M059J (cell line): ENCODE data around the gene PDYN. TPM values are rescaled to one million over a fixed set of nuclear protein-coding genes. Genes with fewer than 3 reads are reported as not detected.

Experiments used
- DNase-seq: peaks from one replicate; pipeline ENCODE4 v3.0.0-alpha.2; 2012; ENCODE audit warnings: low read depth
- total RNA-seq: library from RNA; depleted of rRNA; stranded (reverse); fragments of >200 nt; shearing (Covaris generic); gene quantifications from 2 replicates; pipeline ENCODE4 v1.2.3, GENCODE V29; 2014

Gene PDYN
- total RNA-seq, 1 experiment from 2014 or later = not detected

- DNase-seq = no peak
Observed at GRCh38 chr20:1995531-1996310, 1.9 kb upstream of the PDYN start.

- DNase-seq = no peak
Observed at GRCh38 chr20:1994627-1995026, 769 bp upstream of the PDYN start.

- DNase-seq = no peak
Observed at GRCh38 chr20:1992359-1993110, 1.3 kb downstream of the PDYN start.

GRCh38 chr20:1987826-1988225, 6.0 kb downstream of the PDYN start:
- peak; percentile 55 for DNase-seq

- no peak for DNase-seq
Observed at GRCh38 chr20:1983301-1983700, 10.6 kb downstream of the PDYN start.

GRCh38 chr20:1982686-1983085, 11.2 kb downstream of the PDYN start:
- DNase-seq = no peak

- DNase-seq = no peak
Observed at GRCh38 chr20:1979106-1979778, 14.6 kb downstream of the PDYN start.

GRCh38 chr20:1975291-1975690, 18.6 kb downstream of the PDYN start:
- no peak for DNase-seq

- DNase-seq = no peak
Observed at GRCh38 chr20:1973601-1974440, 20.0 kb downstream of the PDYN start.

GRCh38 chr20:1971893-1972586, 21.8 kb downstream of the PDYN start:
- no peak for DNase-seq

- no peak for DNase-seq
Observed at GRCh38 chr20:1968964-1969363, 24.9 kb downstream of the PDYN start.

GRCh38 chr20:1965520-1966351, 28.1 kb downstream of the PDYN start:
- peak; percentile 60 for DNase-seq

- DNase-seq = no peak
Observed at GRCh38 chr20:1964659-1965405, 29.0 kb downstream of the PDYN start.

GRCh38 chr20:1964061-1964460, 29.8 kb downstream of the PDYN start:
- no peak for DNase-seq

- DNase-seq = no peak
Observed at GRCh38 chr20:1961374-1961773, 32.5 kb downstream of the PDYN start.

GRCh38 chr20:1959156-1959555, 34.7 kb downstream of the PDYN start:
- no peak for DNase-seq

- DNase-seq = no peak
Observed at GRCh38 chr20:1958426-1958825, 35.4 kb downstream of the PDYN start.

GRCh38 chr20:1955217-1955616, 38.6 kb downstream of the PDYN start:
- no peak for DNase-seq

- DNase-seq = no peak
Observed at GRCh38 chr20:1953621-1954020, 40.2 kb downstream of the PDYN start.
